Neural cell (in vitro differentiated cells): Measurements from ENCODE around the gene LEO1.

Experiments used
- CTCF ChIP-seq: fragments of 450-650 bp; IDR thresholded peaks from 2 replicates; pipeline ENCODE4 v1.5.1; 2014; ENCODE audit warnings: antibody characterized with exemption, mild to moderate bottlenecking, moderate library complexity; ENCODE audit not compliant: poor library complexity, severe bottlenecking
- EP300 ChIP-seq: fragments of 450-650 bp; conservative IDR thresholded peaks from 2 replicates; pipeline ENCODE4 v1.6.1; 2014; ENCODE audit warnings: antibody characterized with exemption, mild to moderate bottlenecking, moderate library complexity; ENCODE audit not compliant: poor library complexity, severe bottlenecking
- MXI1 ChIP-seq: fragments of 450-650 bp; conservative IDR thresholded peaks from 2 replicates; pipeline ENCODE4 v1.6.1; 2014; ENCODE audit warnings: antibody characterized with exemption, mild to moderate bottlenecking; ENCODE audit not compliant: poor library complexity, severe bottlenecking
- SMC3 ChIP-seq: fragments of 450-650 bp; conservative IDR thresholded peaks from 2 replicates; pipeline ENCODE4 v1.6.1; 2014; ENCODE audit warnings: antibody characterized with exemption, mild to moderate bottlenecking, moderate library complexity; ENCODE audit not compliant: poor library complexity

GRCh38 chr15:51932161-51932560, 39.4 kb downstream of the LEO1 start:
- TF ChIP-seq CTCF (no peak), SMC3 (no peak), MXI1 (no peak), EP300 (no peak)
